DMS53 treated with DMSO at 0.1 percent for 48 hours (cell line): Measurements from ENCODE around the gene NT5C2.
A peak's percentile ranks its signal among the peaks of the same experiment; 100 is the strongest.

ENCODE experiments used
- DNase-seq: peaks from one replicate; lab custom pipeline; 2025; ENCODE audit not compliant: unreplicated experiment; lab: John Stamatoyannopoulos, UW

The NT5C2 gene

DNA sequence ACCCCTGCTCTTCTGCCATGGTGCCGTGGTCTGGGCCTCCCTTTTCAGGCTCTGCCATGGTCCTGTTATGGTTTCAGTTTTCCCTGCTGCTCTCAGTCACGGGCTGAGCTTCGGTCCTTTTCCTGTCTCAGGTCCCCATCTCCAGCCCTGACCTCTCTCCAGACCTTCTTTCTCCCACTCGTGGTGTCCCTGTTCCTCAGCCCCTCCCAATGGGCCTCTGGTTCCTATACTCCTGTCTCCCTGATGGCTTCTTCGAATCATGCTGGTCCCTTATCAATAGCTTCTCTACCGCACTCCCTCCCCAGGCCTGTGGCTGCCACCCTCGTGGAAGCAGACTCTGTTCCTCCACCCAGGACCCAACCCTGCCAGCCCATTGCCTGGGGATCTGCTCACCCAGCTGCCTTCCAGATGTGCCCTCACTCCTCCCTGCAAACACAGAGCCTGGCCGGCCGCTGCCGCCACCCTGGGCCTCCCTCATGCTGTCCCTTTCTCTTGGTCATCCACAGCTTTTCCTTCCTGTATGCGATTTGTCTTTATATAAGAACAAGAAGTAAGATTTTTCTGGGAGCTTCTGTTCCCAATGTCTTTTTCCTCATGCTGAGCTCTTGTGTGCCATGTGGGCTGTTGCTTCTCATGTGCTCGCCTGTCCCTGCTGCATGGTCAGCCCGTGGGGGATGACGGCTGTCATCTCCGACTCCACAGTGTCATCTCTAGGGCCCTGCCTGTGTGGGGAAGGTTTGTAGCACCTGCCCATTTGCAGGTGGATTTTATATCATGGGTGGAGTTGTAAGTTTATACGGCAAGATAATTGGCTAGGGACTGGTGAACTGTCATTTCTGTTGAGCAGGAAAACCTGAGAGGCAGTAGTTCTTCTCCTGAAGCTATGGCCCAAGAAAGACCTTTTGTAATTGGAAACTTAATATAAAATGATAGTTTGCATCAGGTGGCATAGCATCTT is 126.7 kb downstream of the NT5C2 start:
- no peak for DNase-seq

GRCh38 chr10:103064956-103065355 is 128.1 kb downstream of the NT5C2 start:
- DNase-seq: no peak

- DNase-seq: no peak
These were observed 130.1 kb downstream of the NT5C2 start for GRCh38 chr10:103062854-103063590.

DNA sequence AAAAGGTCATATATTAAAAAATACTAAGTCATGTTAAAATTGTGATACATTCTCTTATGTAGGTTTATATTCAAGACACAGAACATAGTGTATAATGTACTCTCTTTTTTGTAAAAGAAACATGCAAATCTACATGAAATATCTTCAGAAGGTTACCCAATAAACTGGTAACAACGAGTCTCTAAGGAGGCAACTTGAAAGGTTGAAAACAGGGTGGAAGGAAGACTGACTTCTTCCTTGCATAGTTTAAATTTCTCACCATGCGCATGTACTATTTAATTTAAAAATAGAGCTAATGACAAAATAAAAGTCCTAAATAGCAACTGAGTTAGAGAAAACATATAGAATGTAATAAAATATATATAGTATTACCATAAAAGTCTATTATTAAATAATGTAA is 132.5 kb downstream of the NT5C2 start:
- DNase-seq: no peak

DNA sequence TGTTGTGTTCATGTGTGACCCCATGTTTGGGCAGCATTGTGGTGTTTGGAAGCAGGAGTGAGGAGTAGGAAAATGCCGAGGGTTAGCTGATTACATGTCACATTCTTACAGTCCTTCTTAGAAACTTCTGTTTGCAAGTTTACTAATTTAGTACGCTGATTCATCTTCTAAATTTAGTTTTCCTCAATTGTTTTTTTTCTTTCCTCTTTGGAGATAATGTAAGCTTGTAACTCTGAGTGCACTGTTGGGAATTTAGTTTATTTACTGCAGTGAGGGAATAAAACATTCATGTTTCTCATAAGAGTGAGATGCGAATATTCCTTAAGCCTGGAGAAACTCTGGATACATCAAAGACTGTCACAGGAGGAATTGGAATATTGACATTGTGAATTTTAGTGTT is 135.0 kb downstream of the NT5C2 start:
- DNase-seq: no peak

GRCh38 chr10:103055105-103055504 is 138.0 kb downstream of the NT5C2 start:
- DNase-seq: no peak

DNA sequence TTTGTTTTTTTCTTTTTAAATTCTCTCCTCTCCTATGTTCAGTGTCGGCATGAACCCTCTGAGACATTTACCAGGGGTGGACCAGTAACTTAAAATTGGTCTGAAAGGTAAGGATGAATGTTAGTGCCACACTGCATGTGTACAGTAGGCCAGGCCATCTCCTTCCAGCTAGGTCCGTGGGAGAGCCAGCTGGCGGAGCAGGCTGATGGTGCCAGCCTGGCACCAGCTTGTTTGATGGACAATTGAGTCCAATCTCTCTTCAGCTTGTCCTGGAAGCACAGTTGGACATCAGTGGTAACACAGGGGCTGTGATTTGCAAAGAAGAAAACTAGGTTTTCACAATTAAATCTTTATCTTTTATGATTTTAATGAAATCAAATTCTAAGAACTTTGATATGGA is 138.5 kb downstream of the NT5C2 start:
- no peak for DNase-seq

DNA sequence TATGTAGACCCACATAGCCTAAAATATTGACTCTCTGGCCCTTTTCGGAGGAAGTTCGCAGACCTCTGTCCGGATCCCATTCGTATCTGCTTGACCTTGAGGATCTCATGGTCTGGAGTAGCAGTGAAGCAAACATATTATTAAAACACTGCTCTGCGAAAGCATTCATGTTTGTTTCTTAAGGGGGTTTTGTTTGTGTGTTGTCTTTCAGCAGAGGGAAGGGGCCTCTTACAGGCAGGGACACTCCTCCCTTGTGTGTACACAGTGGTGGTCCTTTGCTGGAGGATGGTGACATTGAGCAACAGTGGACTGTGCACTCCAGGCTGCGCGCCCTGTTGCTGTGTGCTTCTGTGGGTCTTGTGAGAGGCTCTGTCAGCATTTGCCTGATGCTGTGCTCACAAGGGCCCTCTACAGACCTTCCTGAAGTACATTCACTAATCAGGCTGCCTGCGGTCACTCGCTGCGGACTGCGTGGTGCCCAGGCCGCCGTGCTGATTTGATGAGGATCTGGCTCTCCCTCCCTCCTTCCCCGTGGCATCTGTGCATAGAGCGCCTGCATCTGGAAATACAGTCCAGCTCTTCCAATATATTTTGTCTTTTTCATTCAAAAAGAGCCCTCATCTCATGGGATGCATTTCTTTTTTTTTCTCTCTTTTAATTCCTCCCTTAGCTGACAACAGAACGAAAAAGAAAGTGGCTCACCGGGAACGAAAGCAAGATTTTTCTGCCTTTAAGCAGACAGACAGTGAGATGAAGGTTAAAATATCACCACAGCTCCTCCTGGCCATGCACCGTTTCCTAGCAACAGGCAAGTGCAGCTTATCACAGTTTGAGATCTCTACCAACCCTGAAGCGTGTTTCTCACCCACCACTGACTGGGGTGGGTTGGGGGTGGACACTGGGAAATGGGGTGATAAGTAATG is 139.2 kb downstream of the NT5C2 start:
- peak; percentile 71 for DNase-seq

DNA sequence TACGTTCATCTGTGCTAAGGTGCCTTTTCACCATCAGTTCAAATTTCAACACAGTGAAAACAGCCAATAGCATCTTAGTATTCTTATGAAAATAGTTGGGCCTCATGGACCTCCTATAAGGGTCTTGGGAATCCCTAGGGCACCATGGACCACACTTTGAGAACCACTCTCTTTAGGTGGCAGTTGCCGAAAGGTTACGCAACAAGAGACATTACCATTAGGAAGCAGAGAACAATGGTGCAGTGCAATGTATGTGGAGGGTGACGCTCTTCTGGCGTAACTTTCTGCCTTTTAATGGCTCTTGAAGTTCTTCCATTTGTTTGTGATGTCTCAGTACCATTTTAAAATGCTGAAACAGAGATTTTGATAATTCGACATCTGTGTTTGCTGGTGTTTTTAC is 143.8 kb downstream of the NT5C2 start:
- no peak for DNase-seq

DNA sequence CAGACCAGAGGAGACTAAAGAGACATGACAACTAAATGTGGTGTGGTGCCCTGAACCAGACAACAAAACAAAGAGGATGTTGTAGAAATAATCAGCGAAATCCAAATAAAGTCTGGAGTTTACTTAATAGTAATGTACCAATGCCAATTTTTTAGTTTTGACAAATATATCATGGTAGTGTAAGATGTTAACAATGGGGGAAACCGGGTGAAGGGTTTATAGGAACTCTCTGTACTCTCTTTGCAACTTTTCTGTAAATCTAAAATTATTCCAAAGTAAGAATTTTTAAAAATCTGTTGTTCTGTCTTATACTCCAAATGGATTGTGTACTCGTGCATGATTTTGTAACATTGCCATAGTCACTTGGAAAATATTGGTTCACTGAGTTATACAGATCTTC is 145.7 kb downstream of the NT5C2 start:
- DNase-seq: no peak

DNA sequence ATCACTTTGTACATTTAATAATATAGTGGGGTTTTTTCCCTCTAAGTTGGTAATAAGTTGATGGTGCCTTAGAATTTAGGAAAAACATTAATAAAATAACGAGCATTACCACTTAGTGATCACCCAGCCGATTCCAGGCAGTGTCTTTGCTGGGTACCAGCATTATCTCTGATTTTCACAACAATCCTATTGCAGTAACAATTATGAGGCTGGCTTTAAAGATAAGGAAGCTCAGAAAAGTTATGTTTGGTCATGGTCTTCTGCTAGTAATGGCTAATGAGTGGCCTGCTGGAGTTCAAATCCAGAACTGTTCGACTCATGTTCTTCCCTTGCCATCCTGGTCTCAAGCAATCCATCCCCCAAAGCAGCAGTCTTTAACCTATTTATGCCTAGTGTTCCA is 147.1 kb downstream of the NT5C2 start:
- no peak for DNase-seq

GRCh38 chr10:103044942-103045489 is 148.1 kb downstream of the NT5C2 start:
- no peak for DNase-seq

DNA sequence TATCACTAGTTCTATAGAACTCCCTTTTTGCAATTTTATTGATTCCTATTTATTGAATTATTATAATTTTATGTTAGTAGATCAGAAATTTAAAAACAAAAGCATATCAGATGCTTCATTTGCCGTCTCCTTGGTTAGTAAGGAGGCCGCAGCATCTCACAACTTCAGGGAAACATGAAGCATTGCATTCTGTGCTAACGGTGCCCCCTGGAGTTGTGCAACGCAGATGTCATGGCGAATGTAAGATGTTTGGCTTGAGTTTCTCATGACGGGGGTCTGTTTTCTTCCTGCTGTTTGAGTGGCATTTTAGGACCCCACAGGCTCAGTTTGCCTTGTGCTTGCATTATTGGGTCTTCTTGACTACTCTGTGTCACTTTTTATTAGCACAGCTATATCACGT is 150.2 kb downstream of the NT5C2 start:
- no peak for DNase-seq

DNA sequence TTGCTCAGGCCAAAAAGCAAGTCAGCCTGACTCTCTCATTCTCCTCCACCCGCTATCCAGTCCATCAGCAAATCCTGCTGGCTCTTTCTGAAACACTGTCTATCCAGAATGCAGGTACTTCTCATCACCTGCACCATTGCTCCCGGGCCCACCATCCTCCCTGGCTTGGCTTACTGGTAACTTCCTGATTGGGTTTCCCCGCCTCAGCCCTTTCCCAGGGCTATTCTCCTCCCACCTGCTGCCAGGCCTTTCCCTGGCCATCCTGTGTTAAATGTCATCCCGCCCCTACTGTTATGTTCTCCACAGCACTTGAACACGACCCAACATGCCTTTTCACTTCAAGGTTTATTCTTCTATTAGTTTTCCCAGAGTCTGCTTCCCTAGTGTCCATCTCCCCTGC is 150.9 kb downstream of the NT5C2 start:
- DNase-seq: peak; percentile 6

- DNase-seq: no peak
These were observed 151.7 kb downstream of the NT5C2 start for GRCh38 chr10:103041391-103041790.

- DNase-seq: no peak
These were observed 152.7 kb downstream of the NT5C2 start for GRCh38 chr10:103040418-103040817.

DNA sequence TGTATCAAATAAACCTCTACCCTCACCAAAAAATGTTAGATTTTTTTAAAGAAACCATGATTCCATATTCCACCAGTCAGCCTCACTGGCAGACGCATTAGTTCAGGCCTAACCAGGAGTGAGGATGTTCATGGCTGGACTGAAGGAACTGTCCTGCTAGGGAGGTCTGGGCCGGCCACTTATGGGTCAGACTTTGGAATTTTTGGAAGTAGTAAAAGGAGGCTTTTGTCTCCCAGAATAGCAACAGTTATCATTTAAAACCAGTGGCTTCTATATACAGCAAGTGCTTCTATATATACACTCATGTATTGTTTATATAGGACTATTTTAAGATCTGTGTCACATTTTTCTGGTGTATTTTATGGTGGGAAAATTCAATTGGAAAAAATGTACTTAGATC is 154.5 kb downstream of the NT5C2 start:
- DNase-seq: no peak
